H1 (cell line): ENCODE data around the gene C20orf96. TPM values are rescaled to one million over a fixed set of nuclear protein-coding genes. Genes with fewer than 3 reads are reported as not detected.
A peak's percentile ranks its signal among the peaks of the same experiment; 100 is the strongest.

ENCODE experiments used
- CTCF ChIA-PET: fragments of 300-600 bp; sonication (Branson Sonifier 250); formaldehyde crosslinking; loops from one replicate; lab custom pipeline; 2021; ENCODE audit not compliant: partially characterized antibody; lab: Charles Lee
- POLR2A ChIA-PET: fragments of 300-600 bp; sonication (Branson Sonifier 250); formaldehyde crosslinking; loops from one replicate; lab custom pipeline; 2021; ENCODE audit warnings: inconsistent platforms; ENCODE audit not compliant: partially characterized antibody; lab: Charles Lee
- DNase-seq, 2 experiments: peaks; one replicate each; pipeline versions ENCODE4 v3.0.0 to v3.0.0-alpha.2; 2010 to 2022; ENCODE audit warnings: low spot score in 2 of 2, low read depth in 1 of 2, mixed read lengths in 1 of 2
- FAIRE-seq: peaks from 2 replicates; lab custom pipeline; 2011; peaks lifted over from hg19 to GRCh38; lab: Jason Lieb, UNC
- H2AFZ ChIP-seq: 2 replicates; pipeline ENCODE4 v1.8.1; 2012; ENCODE audit warnings: low read length, inconsistent platforms
- H2AK5ac ChIP-seq: 2 replicates; pipeline ENCODE4 v1.6.1; 2013; ENCODE audit warnings: low read depth, low read length
- H2BK120ac ChIP-seq: replicated peaks from 2 replicates; pipeline ENCODE3; 2013; ENCODE audit warnings: low read depth, low read length, inconsistent platforms
- H2BK12ac ChIP-seq: 2 replicates; pipeline ENCODE4 v1.6.1; 2013; ENCODE audit warnings: low read depth, low read length
- H2BK15ac ChIP-seq: 2 replicates; pipeline ENCODE4 v1.6.1; 2013; ENCODE audit warnings: low read length
- H2BK20ac ChIP-seq: 2 replicates; pipeline ENCODE4 v1.6.1; 2013; ENCODE audit warnings: low read length
- H2BK5ac ChIP-seq: 2 replicates; pipeline ENCODE4 v1.6.1; 2013; ENCODE audit warnings: low read depth, low read length
- H3K14ac ChIP-seq: 2 replicates; pipeline ENCODE4 v1.6.1; 2013; ENCODE audit warnings: inconsistent platforms; ENCODE audit not compliant: insufficient read length
- H3K18ac ChIP-seq: 2 replicates; pipeline ENCODE4 v1.6.1; 2013; ENCODE audit warnings: low read length; ENCODE audit errors: extremely low read depth
- H3K23ac ChIP-seq: 2 replicates; pipeline ENCODE4 v1.6.1; 2013; ENCODE audit warnings: inconsistent platforms; ENCODE audit not compliant: insufficient read length
- H3K23me2 ChIP-seq: 2 replicates; pipeline ENCODE4 v1.6.1; 2013; ENCODE audit warnings: low read depth, low read length
- H3K27ac ChIP-seq: 2 replicates; pipeline ENCODE4 v1.6.1; 2011; ENCODE audit warnings: low read depth, low read length, inconsistent platforms
- H3K27me3 ChIP-seq, 4 experiments: replicated peaks in 1 of 4; 1 replicate in 1 of 4; 2 replicates in 3 of 4; pipeline versions ENCODE4 v1.6.1 to v1.8.1; 2011 to 2013; ENCODE audit warnings: low read length in 3 of 4, mild to moderate bottlenecking in 3 of 4, inconsistent platforms in 2 of 4, mixed read lengths in 2 of 4, moderate library complexity in 1 of 4; ENCODE audit not compliant: control insufficient read depth in 3 of 4, insufficient read depth in 3 of 4; ENCODE audit errors: extremely low read depth in 1 of 4
- H3K36me3 ChIP-seq, 4 experiments: 2 replicates each; pipeline versions ENCODE4 v1.6.1 to v1.8.1; 2011 to 2013; ENCODE audit warnings: mild to moderate bottlenecking in 4 of 4, low read length in 3 of 4, moderate library complexity in 2 of 4, control low read depth in 1 of 4, inconsistent platforms in 1 of 4; ENCODE audit not compliant: insufficient read depth in 4 of 4, control insufficient read depth in 2 of 4
- H3K4ac ChIP-seq: replicated peaks from 2 replicates; pipeline ENCODE3; 2013; ENCODE audit warnings: low read length, low read depth, mixed read lengths, inconsistent platforms; ENCODE audit not compliant: insufficient read length
- H3K4me1 ChIP-seq, 4 experiments: replicated peaks in 1 of 4; 1 replicate in 1 of 4; 2 replicates in 3 of 4; pipeline versions ENCODE4 v1.6.1 to v1.8.1; 2011 to 2013; ENCODE audit warnings: low read length in 3 of 4, inconsistent platforms in 2 of 4, mixed read lengths in 1 of 4; ENCODE audit not compliant: insufficient read depth in 4 of 4, control insufficient read depth in 3 of 4
- H3K4me2 ChIP-seq, 2 experiments: 2 replicates each; pipeline versions ENCODE4 v1.6.1 to v1.8.1; 2011 to 2013; ENCODE audit warnings: low read depth in 2 of 2, low read length in 2 of 2, control low read depth in 1 of 2, inconsistent platforms in 1 of 2, mild to moderate bottlenecking in 1 of 2; ENCODE audit not compliant: insufficient read depth in 1 of 2
- H3K4me3 ChIP-seq, 4 experiments: fragments of 200-600, 300-600 bp in 1 of 4; sonication (generic), shearing (Covaris generic), sonication (Bioruptor Twin) in 1 of 4; 2 replicates each; pipeline versions ENCODE4 v1.5.1 to v1.8.1; 2011 to 2016; ENCODE audit warnings: low read length in 4 of 4, low read depth in 3 of 4, control low read depth in 2 of 4, inconsistent platforms in 2 of 4, mild to moderate bottlenecking in 2 of 4, mixed read lengths in 1 of 4, moderate library complexity in 1 of 4; ENCODE audit not compliant: insufficient read depth in 2 of 4; ENCODE audit errors: extremely low read depth in 1 of 4
- H3K56ac ChIP-seq: replicated peaks from 2 replicates; pipeline ENCODE3; 2013; ENCODE audit warnings: low read depth, mild to moderate bottlenecking, mixed read lengths, low read length, inconsistent platforms; ENCODE audit not compliant: insufficient read length
- H3K79me1 ChIP-seq: 2 replicates; pipeline ENCODE4 v1.6.1; 2013; ENCODE audit warnings: low read depth, low read length, control low read depth
- H3K79me2 ChIP-seq, 2 experiments: 2 replicates each; pipeline versions ENCODE4 v1.6.1 to v1.8.1; 2012 to 2013; ENCODE audit warnings: low read length in 2 of 2, mild to moderate bottlenecking in 2 of 2, inconsistent platforms in 1 of 2; ENCODE audit not compliant: insufficient read depth in 2 of 2, control insufficient read depth in 1 of 2
- H3K9ac ChIP-seq, 4 experiments: replicated peaks in 1 of 4; 1 replicate in 1 of 4; 2 replicates in 3 of 4; pipeline versions ENCODE4 v1.6.1 to v1.8.1; 2011 to 2013; ENCODE audit warnings: low read depth in 3 of 4, low read length in 3 of 4, control low read depth in 2 of 4, mild to moderate bottlenecking in 2 of 4, moderate library complexity in 2 of 4, inconsistent platforms in 1 of 4; ENCODE audit errors: extremely low read depth in 1 of 4
- H3K9me3 ChIP-seq, 2 experiments: 2 replicates each; pipeline versions ENCODE4 v1.6.1 to v1.8.1; 2012 to 2013; ENCODE audit warnings: mild to moderate bottlenecking in 2 of 2, moderate library complexity in 2 of 2, control low read depth in 1 of 2, inconsistent platforms in 1 of 2, low read depth in 1 of 2, low read length in 1 of 2, mixed read lengths in 1 of 2; ENCODE audit not compliant: insufficient read depth in 2 of 2
- H4K20me1 ChIP-seq, 2 experiments: replicated peaks in 1 of 2; 2 replicates each; pipeline versions ENCODE3 to v1.8.1; 2011 to 2013; ENCODE audit warnings: inconsistent platforms in 2 of 2, low read length in 2 of 2, mild to moderate bottlenecking in 1 of 2; ENCODE audit not compliant: insufficient read depth in 2 of 2, control insufficient read depth in 1 of 2
- H4K5ac ChIP-seq: 2 replicates; pipeline ENCODE4 v1.6.1; 2013; ENCODE audit warnings: low read length, low read depth, mixed read lengths, inconsistent platforms; ENCODE audit not compliant: insufficient read length
- H4K8ac ChIP-seq: 2 replicates; pipeline ENCODE4 v1.8.0; 2013; ENCODE audit warnings: mild to moderate bottlenecking, moderate library complexity, low read length, inconsistent platforms; ENCODE audit not compliant: insufficient read depth; ENCODE audit errors: extremely low read depth
- H4K91ac ChIP-seq: replicated peaks from 2 replicates; pipeline ENCODE3; 2013; ENCODE audit warnings: low read length, mixed read lengths, inconsistent platforms; ENCODE audit not compliant: insufficient read length
- ATF3 ChIP-seq: IDR thresholded peaks from 2 replicates; pipeline ENCODE4 v1.6.1; 2011; ENCODE audit warnings: low read depth, mild to moderate bottlenecking, low read length; ENCODE audit not compliant: insufficient read depth
- KDM5A ChIP-seq: fragments of 200-600 bp; IDR thresholded peaks from 2 replicates; pipeline ENCODE4 v1.7.1; 2012; ENCODE audit warnings: mild to moderate bottlenecking, low read length, inconsistent platforms, mixed read lengths
- POLR2AphosphoS5 ChIP-seq: IDR thresholded peaks from 2 replicates; pipeline ENCODE4 v1.6.1; 2011; ENCODE audit warnings: low read depth, low read length
- WGBS, 2 experiments: shearing (Covaris generic) in 1 of 2; methylation state at CpG; one replicate each; pipeline versions ENCODE4 v1.1.6 to v1.1.7; 2013 to 2015; ENCODE audit warnings: low lambda C conversion rate in 2 of 2, mixed read lengths in 2 of 2, inconsistent platforms in 1 of 2, low coverage in 1 of 2, missing lambda C conversion rate in 1 of 2; ENCODE audit not compliant: insufficient replicate concordance in 2 of 2, insufficient coverage in 1 of 2, insufficient read length in 1 of 2; ENCODE audit errors: extremely low coverage in 1 of 2, missing lambda C conversion rate in 1 of 2; 5-methylcytosine and 5-hydroxymethylcytosine counted together
- polyA plus RNA-seq, 7 experiments: library from polyadenylated mRNA; depleted of rRNA in 3 of 7; stranded (reverse) in 5 of 7; unstranded in 2 of 7; fragments of >200 nt in 5 of 7; fragments of 200-250 nt in 2 of 7; gene quantifications; 1 replicate in 5 of 7; 2 replicates in 1 of 7; 4 replicates in 1 of 7; pipeline versions ENCODE4 v1.2.1 to v1.2.3, GENCODE V29; 2011 to 2013; ENCODE audit warnings: missing spikeins in 2 of 7, mixed read lengths in 2 of 7
- total RNA-seq: library from RNA; stranded (reverse); fragmentation: NEBNext Ultra II Directional; extraction: Animal tissue kit (Norgen Biotek cat#: 25700); gene quantifications from 2 replicates; pipeline ENCODE4 v1.2.1, GENCODE V29; 2021

Gene C20orf96
- total and polyA plus RNA-seq, 2 of the 8 experiments (the other 6 are each of a cell fraction or from before 2014, with no cell fraction given), result 19.2 to 21.0 TPM

- H2AK5ac ChIP-seq, result no peak overlapping the region
- H3K4me3 ChIP-seq, result peak overlapping the region; percentile 68 to 92 (median 79)
- H3K4me2 ChIP-seq, result peak overlapping the region; percentile 94 to 98
- no peak overlapping the region for H3K18ac ChIP-seq
- H2BK5ac ChIP-seq, result no peak overlapping the region
- TF ChIP-seq ATF3 (no peak), KDM5A (no peak), POLR2AphosphoS5 (peak; percentile 21; the same call in 1 of the 2 replicates)
- TF ChIP-seq, all 59 proteins: peak for 1
- Histone ChIP-seq H3K14ac (no peak overlapping the region), H3K79me1 (peaks cover 12% of the 10 kb centered on the region), H4K20me1 (peaks cover 19 to 30% of the 10 kb centered on the region in 2 experiments), H3K56ac (no peak overlapping the region), H4K91ac (no peak overlapping the region), H4K8ac (no peak overlapping the region), H2BK15ac (no peak overlapping the region), H3K79me2 (peaks cover 7 to 31% of the 10 kb centered on the region in 2 experiments), H4K5ac (no peak overlapping the region), H2BK12ac (no peak overlapping the region), H3K27ac (no peak overlapping the region), H2BK20ac (no peak overlapping the region), H3K9me3 (no peaks in the 10 kb centered on the region), H3K23me2 (peaks cover 9% of the 10 kb centered on the region; the same call in 1 of the 2 replicates), H3K23ac (no peak overlapping the region), H3K27me3 (no peaks in the 10 kb centered on the region), H2AFZ (no peak overlapping the region), H3K9ac (peak overlapping the region; percentile 31 to 67 (median 45); a peak in 6 of 7 replicates), H3K4ac (no peak overlapping the region), H3K4me1 (peaks cover 12 to 26% (median 18%) of the 10 kb centered on the region in 4 experiments), H3K36me3 (peaks cover 0 to 3% (median 0%) of the 10 kb centered on the region in 4 experiments; a peak in 1 of 8 replicates), H2BK120ac (no peak overlapping the region)
- ChIA-PET POLR2A (interaction anchor here (0.6 to 5.0 kb wide), 8 partner anchors 11 to 100 kb away, joined by 3 to 85 read pairs (median 8); partner anchors contain the start of genes NRSN2 and ZCCHC3), CTCF (interaction anchor here (3.6 to 5.9 kb wide), 5 partner anchors 18 to 62 kb away, joined by 30 to 54 read pairs (median 34); partner anchors contain the start of gene NRSN2)
- DNase-seq, result no peak
- 68% methylated on average over 17 of the region's 31 CpGs; no CpG with 5 or more reads in 1 of the 2 experiments for WGBS, 2 experiments
- FAIRE-seq, result no peak
Measured at GRCh38 chr20:328027-328974, 37.8 kb upstream of the C20orf96 start.
